HS-5 (cell line): Measurements from ENCODE around the gene AGBL4.

Experiments
- DNase-seq: peaks from one replicate; pipeline ENCODE4 v3.0.0-alpha.2; 2012; ENCODE audit warnings: low read depth

Gene AGBL4

DNA sequence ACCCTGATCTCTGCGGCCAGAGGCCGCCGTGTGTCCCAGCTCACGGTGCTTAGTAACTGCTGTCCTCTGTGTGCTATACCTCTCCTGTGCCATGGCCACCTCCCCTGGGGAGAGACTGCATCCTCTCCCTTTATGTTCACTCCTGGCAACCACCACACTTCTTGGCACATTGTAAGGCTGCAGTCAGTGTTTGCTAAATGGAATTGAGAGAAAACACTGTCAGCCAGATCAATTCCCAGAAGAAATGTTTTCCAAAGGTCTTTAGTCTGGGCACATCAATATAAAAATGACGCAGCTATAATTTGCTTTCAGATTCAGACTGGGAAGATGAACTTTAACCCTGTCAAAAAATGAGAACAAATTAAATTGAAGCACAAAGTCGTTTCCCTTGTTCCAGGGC is 1343.9 kb downstream of the AGBL4 start:
- DNase-seq, result no peak

GRCh38 chr1:48678710-48679505 is 1344.8 kb downstream of the AGBL4 start:
- no peak for DNase-seq

GRCh38 chr1:48677306-48678287 is 1346.2 kb downstream of the AGBL4 start:
- no peak for DNase-seq

GRCh38 chr1:48676822-48677221 is 1346.9 kb downstream of the AGBL4 start:
- DNase-seq, result no peak

DNA sequence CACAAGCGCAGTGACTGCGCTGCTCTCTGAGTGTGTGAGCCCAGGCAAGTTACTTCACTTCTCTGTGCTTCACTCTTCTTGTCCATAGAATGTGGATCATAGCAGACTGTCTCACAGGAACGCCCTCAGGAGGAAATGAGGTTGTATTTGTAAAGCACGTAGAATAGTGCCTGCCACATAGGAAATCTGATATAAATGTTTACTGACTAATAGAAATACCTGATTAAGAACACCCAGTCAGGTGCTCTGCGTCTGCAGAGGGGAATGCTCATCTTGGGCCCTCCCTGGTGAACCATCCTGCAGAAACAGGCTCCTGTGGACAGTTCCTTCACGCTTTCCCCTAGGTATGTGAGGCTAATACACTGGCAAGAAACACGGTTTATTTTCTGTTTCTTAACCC is 1347.4 kb downstream of the AGBL4 start:
- DNase-seq, result no peak

GRCh38 chr1:48675251-48675650 is 1348.5 kb downstream of the AGBL4 start:
- DNase-seq, result no peak

DNA sequence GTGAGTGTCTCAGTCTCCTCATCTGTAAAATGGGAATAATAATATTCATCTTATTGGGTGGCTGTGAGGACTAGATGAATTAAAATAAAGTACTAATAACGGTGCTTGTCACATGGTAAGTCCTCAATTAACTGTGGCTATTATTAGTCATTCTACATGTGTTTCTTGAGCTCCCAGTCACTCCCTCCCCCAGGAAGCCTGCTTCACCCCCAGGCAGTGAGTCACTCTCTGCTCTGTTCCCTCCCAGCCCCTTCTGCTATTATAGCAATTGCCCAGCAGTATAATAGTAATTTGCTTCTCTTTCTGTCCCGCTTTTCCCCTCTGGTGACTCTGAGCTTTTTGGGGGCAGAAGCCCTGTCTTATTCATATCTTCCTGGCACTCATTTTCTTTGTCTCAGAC is 1349.1 kb downstream of the AGBL4 start:
- DNase-seq, result no peak

DNA sequence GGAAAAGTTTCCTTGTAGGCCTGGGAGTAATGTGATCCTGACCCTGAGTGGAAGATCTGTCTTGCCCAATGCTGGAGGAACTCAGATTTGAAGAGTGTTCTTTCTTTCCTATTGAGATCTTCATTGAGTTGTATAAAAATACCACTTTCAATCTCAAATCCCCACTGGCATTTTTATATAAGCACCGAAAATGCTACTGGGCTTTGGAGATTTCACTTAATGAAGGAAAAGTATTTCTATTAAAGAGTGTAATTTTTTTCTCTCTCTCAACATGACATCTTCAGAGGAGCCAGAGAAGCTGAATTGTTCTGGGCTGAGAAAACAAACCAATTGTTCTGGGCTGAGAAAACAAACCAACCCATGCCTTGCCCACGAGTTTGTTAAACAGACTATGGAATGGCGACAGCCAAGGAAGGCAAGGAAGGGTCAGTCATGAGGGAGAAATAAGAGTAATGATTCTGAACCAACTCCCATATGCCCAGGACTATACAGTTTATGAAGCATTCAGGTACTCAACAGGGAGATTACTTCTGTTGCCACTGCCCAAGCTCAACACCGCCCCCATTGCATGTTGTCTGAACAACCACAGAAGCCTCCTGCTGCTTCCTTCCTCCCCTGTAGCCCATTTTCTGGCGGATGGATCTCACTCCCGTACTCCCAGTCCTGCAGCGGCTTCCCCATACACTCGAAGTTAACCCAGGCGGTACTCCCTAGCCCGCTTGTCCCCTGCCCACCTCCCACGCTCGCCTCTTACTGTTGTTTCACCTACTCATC is 1350.2 kb downstream of the AGBL4 start:
- no peak for DNase-seq

GRCh38 chr1:48671578-48671977 is 1352.2 kb downstream of the AGBL4 start:
- DNase-seq, result no peak

DNA sequence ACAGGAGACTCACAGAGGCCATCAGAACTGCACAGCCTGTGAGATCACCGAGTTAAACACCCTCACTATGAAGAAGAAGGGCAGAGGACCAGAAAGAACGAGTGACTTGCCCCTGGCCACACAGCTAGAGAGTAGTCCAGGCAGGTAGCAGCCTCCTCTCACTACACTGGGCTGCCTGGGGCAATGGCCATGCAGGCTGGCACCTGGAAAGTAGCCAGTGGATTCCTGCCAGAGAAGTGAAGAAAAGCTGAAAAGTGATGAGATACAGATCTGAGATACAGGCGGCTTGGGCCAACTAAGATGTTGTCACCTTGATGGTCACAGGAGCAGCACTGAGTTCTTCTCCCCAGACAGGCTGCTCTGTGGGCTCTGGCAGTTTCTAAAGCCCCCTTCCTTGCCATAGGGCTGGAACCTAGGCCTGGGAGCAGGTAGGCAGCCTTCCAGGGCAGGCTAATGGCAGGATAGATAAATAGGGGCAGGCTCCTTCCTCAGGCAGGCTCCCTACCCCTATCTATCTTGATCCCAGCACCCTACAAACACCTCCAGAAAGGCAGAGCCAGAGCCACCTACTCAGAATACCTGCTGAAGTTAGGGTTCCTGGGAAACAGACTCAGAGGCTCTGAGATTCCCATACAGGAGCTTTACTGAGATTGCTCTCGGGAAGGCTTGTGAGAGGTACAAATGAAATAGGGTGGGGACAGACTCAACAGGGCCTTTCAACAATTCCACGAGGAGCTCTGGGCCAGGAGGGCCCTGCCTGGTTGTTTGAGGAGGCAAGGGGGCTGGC is 1353.3 kb downstream of the AGBL4 start:
- no peak for DNase-seq

GRCh38 chr1:48668339-48668738 is 1355.4 kb downstream of the AGBL4 start:
- DNase-seq, result no peak

- DNase-seq, result no peak
Measured at GRCh38 chr1:48667782-48668181, 1356.0 kb downstream of the AGBL4 start.

- no peak for DNase-seq
Measured at GRCh38 chr1:48665708-48666407, 1357.9 kb downstream of the AGBL4 start.

GRCh38 chr1:48661726-48662463 is 1361.9 kb downstream of the AGBL4 start:
- no peak for DNase-seq

DNA sequence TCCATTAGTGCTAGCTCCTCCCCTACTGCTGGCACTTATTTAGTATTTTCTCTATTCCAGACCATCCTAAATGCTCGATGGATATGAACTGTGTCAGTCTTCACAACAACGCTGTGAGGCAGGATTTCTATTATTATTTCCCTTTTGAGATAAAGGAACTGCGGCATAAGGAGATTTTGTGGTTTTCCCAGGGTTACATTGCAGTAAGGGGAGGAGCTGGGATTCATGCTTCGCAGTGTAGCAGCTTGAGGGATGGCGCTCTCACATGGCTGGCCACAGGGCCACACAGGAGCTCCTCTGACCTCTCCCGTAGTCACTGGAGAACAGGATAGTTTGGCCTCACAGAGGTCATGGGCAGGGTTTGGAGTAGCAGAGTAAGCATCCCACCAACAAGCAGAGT is 1364.0 kb downstream of the AGBL4 start:
- DNase-seq, result no peak

GRCh38 chr1:48657413-48657812 is 1366.3 kb downstream of the AGBL4 start:
- no peak for DNase-seq

DNA sequence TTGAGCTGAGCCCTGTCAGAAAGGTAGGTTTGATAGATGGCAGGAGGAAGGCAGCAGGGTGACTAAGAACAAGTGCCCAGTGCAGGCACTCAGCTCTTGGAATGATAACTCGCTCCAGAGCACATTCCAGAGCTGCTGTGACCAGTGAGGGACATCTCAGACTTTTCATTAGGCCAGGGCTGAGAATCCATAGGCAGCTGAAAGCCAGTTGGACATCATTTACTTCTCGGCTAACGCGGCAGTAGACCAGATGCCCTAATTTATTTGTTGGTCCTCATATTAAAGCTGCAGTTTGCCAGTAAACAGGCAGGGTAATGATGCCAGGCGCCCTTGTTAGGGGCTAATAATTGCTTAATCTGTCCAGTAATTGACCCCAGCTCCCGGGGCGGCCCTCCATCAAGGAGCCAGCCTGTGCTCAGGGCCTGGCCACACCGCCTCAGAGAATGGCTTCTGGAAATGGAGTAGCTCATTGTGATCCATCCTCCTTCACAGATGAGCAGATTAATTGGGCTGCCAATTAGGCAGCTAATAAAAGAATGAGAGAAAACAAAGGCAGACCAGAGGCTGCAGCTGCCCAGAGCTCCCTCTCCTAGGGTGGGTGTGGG is 1369.0 kb downstream of the AGBL4 start:
- DNase-seq, result no peak

DNA sequence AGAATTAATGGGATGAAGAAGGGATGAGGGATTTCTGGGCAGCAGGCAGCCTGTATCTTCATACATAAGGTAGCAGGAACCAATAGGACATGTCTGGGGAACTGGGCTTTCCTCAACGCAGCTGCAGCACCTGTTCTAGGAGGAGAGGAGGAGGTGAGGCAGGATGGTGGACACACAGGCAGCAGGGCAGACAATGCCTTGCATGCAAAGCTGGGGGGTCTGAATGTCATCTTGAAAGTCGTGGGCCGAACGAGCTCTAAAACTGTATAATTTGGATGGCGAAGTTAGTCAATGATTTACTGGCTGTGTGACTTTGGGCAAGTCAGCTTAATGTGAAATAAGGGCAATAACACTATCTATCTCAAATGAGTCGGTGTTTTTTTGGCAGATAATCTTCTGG is 1371.4 kb downstream of the AGBL4 start:
- no peak for DNase-seq

DNA sequence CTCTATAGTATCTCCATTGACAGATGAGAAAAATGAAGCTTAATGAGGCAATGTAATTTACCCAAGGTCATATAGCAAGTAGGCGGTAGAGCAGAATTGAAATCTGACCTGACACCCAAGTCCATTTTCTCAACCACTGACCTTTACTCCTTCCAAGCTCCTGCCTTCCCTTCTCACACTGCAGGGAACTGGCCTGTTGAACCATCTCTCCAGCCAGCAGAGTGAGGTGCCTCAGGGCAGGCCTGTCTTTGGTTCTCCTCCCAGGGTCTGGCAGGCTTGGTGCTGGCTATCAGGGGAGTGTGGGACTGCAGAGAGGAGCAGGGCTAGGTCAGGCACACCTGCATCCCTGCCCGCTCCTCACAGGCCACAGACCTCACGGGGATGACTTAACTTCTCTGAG is 1373.9 kb downstream of the AGBL4 start:
- DNase-seq, result no peak

DNA sequence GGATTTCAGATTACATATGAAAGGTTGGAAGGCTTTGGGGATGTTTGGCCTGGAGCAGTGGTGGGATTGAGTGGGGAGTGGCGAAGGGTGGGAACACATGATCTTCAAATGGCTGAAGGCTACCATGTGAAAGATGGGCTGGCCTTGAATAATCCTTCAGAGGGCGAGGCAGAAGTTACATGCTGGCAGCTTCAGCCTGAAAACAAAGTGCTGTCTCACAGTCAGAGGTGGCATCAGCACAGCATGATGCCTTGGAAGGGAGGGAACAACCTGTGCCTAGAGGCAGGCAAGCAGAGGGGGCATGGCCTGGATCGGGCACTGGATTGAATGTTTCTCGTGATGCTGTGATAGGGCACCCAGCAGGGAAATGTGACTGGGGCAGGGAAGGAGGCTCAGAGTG is 1377.9 kb downstream of the AGBL4 start:
- DNase-seq, result no peak
